ENCODE results near the gene KCNN4. TPM values are rescaled to one million over a fixed set of nuclear protein-coding genes. Genes with fewer than 3 reads are reported as not detected.

KCNN4 gene
- total and polyA plus RNA-seq, 12 donors = 0.34 to 1.6 (median 0.86) TPM

DNA sequence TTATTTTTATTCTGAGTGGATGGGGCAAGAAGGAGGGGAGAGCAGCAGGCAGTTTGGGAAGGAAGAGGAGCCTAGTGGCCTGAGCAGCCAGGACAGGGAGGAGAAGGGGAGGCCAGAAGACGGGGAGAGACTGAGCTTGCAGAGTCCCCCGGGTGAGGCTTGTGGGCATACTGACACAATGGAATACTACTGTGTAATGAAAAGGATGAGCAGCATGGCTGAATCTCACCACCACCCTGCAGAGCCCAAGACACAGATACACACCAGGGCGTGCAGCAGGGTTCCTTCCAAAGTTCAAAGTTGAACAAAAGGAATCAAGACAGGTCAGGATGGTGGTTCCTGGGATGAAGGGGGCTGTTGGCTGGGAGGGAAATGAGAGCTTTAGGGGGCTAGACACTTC is 18.0 kb downstream of the KCNN4 start:
- Histone ChIP-seq H3K36me3 (no peaks in the 10 kb centered on the region), H3K27me3 (no peaks in the 10 kb centered on the region), H3K9me3 (no peaks in the 10 kb centered on the region), H3K4me1 (peaks cover 0 to 65% (median 0%) of the 10 kb centered on the region in 9 donors), H3K4me3 (no peak overlapping the region), H3K27ac (peak overlapping the region in 2 of 10 donors; percentile 44 to 83)
- ATAC-seq (no peak), DNase-seq (no peak)
- no peak for TF ChIP-seq CTCF (IDR thresholded peaks at IDR 0.05)
- intact Hi-C loops (cut with DNase I) = no loop called here
- WGBS, 2 donors = 86 to 92% methylated on average over 3 of the region's 3 CpGs

DNA sequence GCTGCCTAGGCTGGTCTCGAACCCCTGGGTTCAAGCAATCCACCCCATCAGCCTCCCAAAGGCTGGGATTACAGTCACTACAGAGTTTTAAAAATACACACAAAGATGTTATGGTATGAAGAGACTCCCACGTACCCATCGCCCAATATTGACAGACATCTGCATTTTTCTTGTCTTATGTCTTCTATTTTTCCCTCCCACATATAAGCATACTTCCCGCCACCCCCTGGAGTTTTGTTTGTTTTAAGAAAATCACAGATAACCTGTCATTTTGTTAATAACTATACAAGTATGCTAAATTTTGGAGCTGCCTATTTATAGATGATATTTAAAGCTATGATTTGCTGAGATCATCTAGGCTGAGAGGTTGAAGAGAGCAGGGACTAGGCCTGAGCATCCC is 19.8 kb downstream of the KCNN4 start:
- no peak for TF ChIP-seq CTCF (IDR thresholded peaks at IDR 0.05)
- no peaks in the 10 kb centered on the region for H3K36me3 ChIP-seq
- no peak overlapping the region for H3K4me3 ChIP-seq
- no peaks in the 10 kb centered on the region for H3K27me3 ChIP-seq
- 87 to 91% methylated on average over 4 of the region's 4 CpGs for WGBS, 2 donors
- intact Hi-C loops (cut with DNase I) = no loop called here
- H3K27ac ChIP-seq = no peak overlapping the region
- ATAC-seq (no peak), DNase-seq (no peak)
- peaks cover 0 to 64% (median 2%) of the 10 kb centered on the region in 9 donors for H3K4me1 ChIP-seq
- no peaks in the 10 kb centered on the region for H3K9me3 ChIP-seq

DNA sequence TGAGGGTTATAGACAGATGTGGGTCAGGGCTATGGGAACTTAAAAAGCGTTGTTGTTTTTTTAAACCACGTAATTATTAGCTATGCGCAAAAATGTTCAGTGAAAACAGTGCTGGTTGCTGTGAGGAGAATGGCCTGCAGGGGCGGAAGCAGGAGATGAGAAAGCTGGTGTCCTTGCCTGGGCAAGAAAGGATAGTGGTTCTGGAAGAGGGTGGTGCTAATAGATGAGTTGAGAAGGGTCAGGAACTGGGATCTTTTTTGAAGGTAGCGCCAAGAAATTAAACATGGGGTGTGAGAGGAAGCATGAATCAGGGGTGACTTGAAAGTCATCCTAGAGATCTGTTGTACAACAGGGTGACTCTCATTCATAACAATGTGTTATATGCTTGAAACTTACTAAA is 21.3 kb downstream of the KCNN4 start:
- Histone ChIP-seq H3K36me3 (no peaks in the 10 kb centered on the region), H3K27ac (no peak overlapping the region), H3K4me1 (peaks cover 0 to 58% (median 8%) of the 10 kb centered on the region in 9 donors), H3K9me3 (no peaks in the 10 kb centered on the region), H3K27me3 (no peaks in the 10 kb centered on the region), H3K4me3 (no peak overlapping the region)
- no peak for TF ChIP-seq CTCF (IDR thresholded peaks at IDR 0.05)
- no peak for DNase-seq
- no peak for ATAC-seq
- WGBS, 2 donors = 68 to 76% methylated on average over 5 of the region's 5 CpGs
- intact Hi-C loops (cut with DNase I) = no loop called here

- Histone ChIP-seq H3K4me3 (peak overlapping the region; percentile 46 to 89 (median 75)), H3K27ac (peak overlapping the region; percentile 30 to 100 (median 98)), H3K36me3 (peaks cover 0 to 18% (median 2%) of the 10 kb centered on the region in 9 donors), H3K9me3 (no peaks in the 10 kb centered on the region), H3K4me1 (peaks cover 0 to 66% (median 22%) of the 10 kb centered on the region in 9 donors), H3K27me3 (no peaks in the 10 kb centered on the region)
- intact Hi-C loops (cut with DNase I) = loop anchor here in 1 of 10 donors (1.0 kb wide), 1 partner anchor 87 kb away; no protein-coding TSS in a partner anchor
- TF ChIP-seq CTCF (IDR thresholded peaks at IDR 0.05) = no peak
- 0 to 1% methylated on average over 28 of the region's 28 CpGs for WGBS, 2 donors
- ATAC-seq = peak; percentile 61 to 89 (median 72)
- DNase-seq = peak; percentile 86 to 88
Observed at GRCh38 chr19:43755256-43755801, 25.4 kb downstream of the KCNN4 start.
